ENCODE measurements around the gene TANC1.

The TANC1 gene

GRCh38 chr2:159012142-159012541, 43.7 kb downstream of the TANC1 start:
- WGBS: 85% methylated on average over 3 of the region's 4 CpGs
- no peak overlapping the region for H3K27ac ChIP-seq (ENCODE audit: low read depth, low read length)
- no peak overlapping the region for H3K4me3 ChIP-seq (ENCODE audit: low read length)
- no peaks in the 10 kb centered on the region for H3K27me3 ChIP-seq (ENCODE audit: insufficient read depth, low read length)
- H3K36me3 ChIP-seq (ENCODE audit: insufficient read depth, low read length): no peaks in the 10 kb centered on the region
- peaks cover 8% of the 10 kb centered on the region; the same call in 1 of the 2 replicates for H3K4me1 ChIP-seq (ENCODE audit: insufficient read depth, low read length)
- H3K9ac ChIP-seq (ENCODE audit: low read depth, low read length): no peak overlapping the region
- H3K9me3 ChIP-seq (ENCODE audit: insufficient read depth, low read depth, low read length): peaks cover 18% of the 10 kb centered on the region

GRCh38 chr2:159013103-159013502, 44.7 kb downstream of the TANC1 start:
- Histone ChIP-seq H3K9me3 (ENCODE audit: insufficient read depth, low read depth, low read length) (peaks cover 18% of the 10 kb centered on the region), H3K27ac (ENCODE audit: low read depth, low read length) (no peak overlapping the region), H3K4me1 (ENCODE audit: insufficient read depth, low read length) (peaks cover 8% of the 10 kb centered on the region; the same call in 1 of the 2 replicates), H3K4me3 (ENCODE audit: low read length) (no peak overlapping the region), H3K9ac (ENCODE audit: low read depth, low read length) (no peak overlapping the region), H3K27me3 (ENCODE audit: insufficient read depth, low read length) (no peaks in the 10 kb centered on the region), H3K36me3 (ENCODE audit: insufficient read depth, low read length) (no peaks in the 10 kb centered on the region)
- 97% methylated on average over 3 of the region's 3 CpGs for WGBS

GRCh38 chr2:159015174-159015573, 46.7 kb downstream of the TANC1 start:
- Histone ChIP-seq H3K9ac (ENCODE audit: low read depth, low read length) (no peak overlapping the region), H3K4me1 (ENCODE audit: insufficient read depth, low read length) (peaks cover 4% of the 10 kb centered on the region; the same call in 1 of the 2 replicates), H3K36me3 (ENCODE audit: insufficient read depth, low read length) (no peaks in the 10 kb centered on the region), H3K27me3 (ENCODE audit: insufficient read depth, low read length) (no peaks in the 10 kb centered on the region), H3K9me3 (ENCODE audit: insufficient read depth, low read depth, low read length) (peaks cover 18% of the 10 kb centered on the region), H3K4me3 (ENCODE audit: low read length) (no peak overlapping the region), H3K27ac (ENCODE audit: low read depth, low read length) (no peak overlapping the region)
- WGBS: 95% methylated on average over 2 of the region's 2 CpGs

- Histone ChIP-seq H3K9ac (ENCODE audit: low read depth, low read length) (no peak overlapping the region), H3K4me1 (ENCODE audit: insufficient read depth, low read length) (no peaks in the 10 kb centered on the region), H3K36me3 (ENCODE audit: insufficient read depth, low read length) (no peaks in the 10 kb centered on the region), H3K27me3 (ENCODE audit: insufficient read depth, low read length) (no peaks in the 10 kb centered on the region), H3K9me3 (ENCODE audit: insufficient read depth, low read depth, low read length) (peaks cover 18% of the 10 kb centered on the region), H3K27ac (ENCODE audit: low read depth, low read length) (no peak overlapping the region), H3K4me3 (ENCODE audit: low read length) (no peak overlapping the region)
- WGBS: 97% methylated on average over 2 of the region's 2 CpGs
These were observed 47.4 kb downstream of the TANC1 start for GRCh38 chr2:159015823-159016222.

- Histone ChIP-seq H3K9ac (ENCODE audit: low read depth, low read length) (no peak overlapping the region), H3K27ac (ENCODE audit: low read depth, low read length) (no peak overlapping the region), H3K4me1 (ENCODE audit: insufficient read depth, low read length) (no peaks in the 10 kb centered on the region), H3K36me3 (ENCODE audit: insufficient read depth, low read length) (no peaks in the 10 kb centered on the region), H3K9me3 (ENCODE audit: insufficient read depth, low read depth, low read length) (peaks cover 18% of the 10 kb centered on the region), H3K4me3 (ENCODE audit: low read length) (no peak overlapping the region), H3K27me3 (ENCODE audit: insufficient read depth, low read length) (no peaks in the 10 kb centered on the region)
- 94% methylated on average over 5 of the region's 5 CpGs for WGBS
These were observed 49.4 kb downstream of the TANC1 start for GRCh38 chr2:159017837-159018236.

GRCh38 chr2:159019021-159019420, 50.6 kb downstream of the TANC1 start:
- Histone ChIP-seq H3K9me3 (ENCODE audit: insufficient read depth, low read depth, low read length) (peaks cover 18% of the 10 kb centered on the region), H3K27me3 (ENCODE audit: insufficient read depth, low read length) (no peaks in the 10 kb centered on the region), H3K9ac (ENCODE audit: low read depth, low read length) (no peak overlapping the region), H3K27ac (ENCODE audit: low read depth, low read length) (no peak overlapping the region), H3K4me1 (ENCODE audit: insufficient read depth, low read length) (no peaks in the 10 kb centered on the region), H3K36me3 (ENCODE audit: insufficient read depth, low read length) (no peaks in the 10 kb centered on the region), H3K4me3 (ENCODE audit: low read length) (no peak overlapping the region)
- 87% methylated on average over 6 of the region's 6 CpGs for WGBS

GRCh38 chr2:159022019-159022418, 53.6 kb downstream of the TANC1 start:
- H3K27ac ChIP-seq (ENCODE audit: low read depth, low read length): no peak overlapping the region
- H3K27me3 ChIP-seq (ENCODE audit: insufficient read depth, low read length): no peaks in the 10 kb centered on the region
- H3K36me3 ChIP-seq (ENCODE audit: insufficient read depth, low read length): no peaks in the 10 kb centered on the region
- WGBS: 98% methylated on average over 5 of the region's 5 CpGs
- H3K9ac ChIP-seq (ENCODE audit: low read depth, low read length): no peak overlapping the region
- no peaks in the 10 kb centered on the region for H3K4me1 ChIP-seq (ENCODE audit: insufficient read depth, low read length)
- no peak overlapping the region for H3K4me3 ChIP-seq (ENCODE audit: low read length)
- no peaks in the 10 kb centered on the region for H3K9me3 ChIP-seq (ENCODE audit: insufficient read depth, low read depth, low read length)

GRCh38 chr2:159026170-159026569, 57.7 kb downstream of the TANC1 start:
- H3K4me3 ChIP-seq (ENCODE audit: low read length): no peak overlapping the region
- no peaks in the 10 kb centered on the region for H3K27me3 ChIP-seq (ENCODE audit: insufficient read depth, low read length)
- H3K27ac ChIP-seq (ENCODE audit: low read depth, low read length): no peak overlapping the region
- H3K9me3 ChIP-seq (ENCODE audit: insufficient read depth, low read depth, low read length): no peaks in the 10 kb centered on the region
- no peaks in the 10 kb centered on the region for H3K36me3 ChIP-seq (ENCODE audit: insufficient read depth, low read length)
- H3K9ac ChIP-seq (ENCODE audit: low read depth, low read length): no peak overlapping the region
- 93% methylated on average over 2 of the region's 2 CpGs for WGBS
- H3K4me1 ChIP-seq (ENCODE audit: insufficient read depth, low read length): peaks cover 9% of the 10 kb centered on the region; the same call in 1 of the 2 replicates

GRCh38 chr2:159028776-159029175, 60.3 kb downstream of the TANC1 start:
- Histone ChIP-seq H3K9me3 (ENCODE audit: insufficient read depth, low read depth, low read length) (no peaks in the 10 kb centered on the region), H3K4me1 (ENCODE audit: insufficient read depth, low read length) (peaks cover 29% of the 10 kb centered on the region), H3K27me3 (ENCODE audit: insufficient read depth, low read length) (no peaks in the 10 kb centered on the region), H3K27ac (ENCODE audit: low read depth, low read length) (no peak overlapping the region), H3K4me3 (ENCODE audit: low read length) (no peak overlapping the region), H3K9ac (ENCODE audit: low read depth, low read length) (no peak overlapping the region), H3K36me3 (ENCODE audit: insufficient read depth, low read length) (no peaks in the 10 kb centered on the region)
- WGBS: 100% methylated on average over 1 of the region's 1 CpG

- Histone ChIP-seq H3K27ac (ENCODE audit: low read depth, low read length) (peak overlapping the region; percentile 78; the same call in 1 of the 2 replicates), H3K4me3 (ENCODE audit: low read length) (no peak overlapping the region), H3K9ac (ENCODE audit: low read depth, low read length) (no peak overlapping the region), H3K4me1 (ENCODE audit: insufficient read depth, low read length) (peaks cover 29% of the 10 kb centered on the region), H3K9me3 (ENCODE audit: insufficient read depth, low read depth, low read length) (no peaks in the 10 kb centered on the region), H3K36me3 (ENCODE audit: insufficient read depth, low read length) (no peaks in the 10 kb centered on the region), H3K27me3 (ENCODE audit: insufficient read depth, low read length) (no peaks in the 10 kb centered on the region)
- WGBS: 88% methylated on average over 2 of the region's 2 CpGs
These were observed 61.5 kb downstream of the TANC1 start for GRCh38 chr2:159029936-159030335.

GRCh38 chr2:159030674-159031380, 62.4 kb downstream of the TANC1 start:
- Histone ChIP-seq H3K27me3 (ENCODE audit: insufficient read depth, low read length) (no peaks in the 10 kb centered on the region), H3K36me3 (ENCODE audit: insufficient read depth, low read length) (no peaks in the 10 kb centered on the region), H3K9ac (ENCODE audit: low read depth, low read length) (no peak overlapping the region), H3K27ac (ENCODE audit: low read depth, low read length) (peak overlapping the region; percentile 78), H3K4me1 (ENCODE audit: insufficient read depth, low read length) (peaks cover 32% of the 10 kb centered on the region), H3K4me3 (ENCODE audit: low read length) (no peak overlapping the region), H3K9me3 (ENCODE audit: insufficient read depth, low read depth, low read length) (no peaks in the 10 kb centered on the region)
- 25% methylated on average over 2 of the region's 2 CpGs for WGBS

- no peak overlapping the region for H3K9ac ChIP-seq (ENCODE audit: low read depth, low read length)
- no peak overlapping the region for H3K4me3 ChIP-seq (ENCODE audit: low read length)
- 85% methylated on average over 3 of the region's 3 CpGs for WGBS
- H3K27me3 ChIP-seq (ENCODE audit: insufficient read depth, low read length): no peaks in the 10 kb centered on the region
- H3K4me1 ChIP-seq (ENCODE audit: insufficient read depth, low read length): peaks cover 34% of the 10 kb centered on the region
- no peak overlapping the region for H3K27ac ChIP-seq (ENCODE audit: low read depth, low read length)
- H3K36me3 ChIP-seq (ENCODE audit: insufficient read depth, low read length): no peaks in the 10 kb centered on the region
- H3K9me3 ChIP-seq (ENCODE audit: insufficient read depth, low read depth, low read length): no peaks in the 10 kb centered on the region
These were observed 63.7 kb downstream of the TANC1 start for GRCh38 chr2:159032146-159032545.

All from HUES64 (cell line).